Activated CD8-positive, alpha-beta T cell treated with anti-CD3 and anti-CD28 coated beads, Interleukin-2, amount 10 ng/mL, durations not matched to agents 7 days and 5 days (primary cell): Measurements from ENCODE around the gene CDH4. TPM values are rescaled to one million over a fixed set of nuclear protein-coding genes. Genes with fewer than 3 reads are reported as not detected.

Experiments used
- ATAC-seq: fragments of 150-1000 bp; cut with Tn5 transposase; one replicate; pipeline ENCODE4 v1.10.0; 2021; ENCODE audit warnings: moderate library complexity
- CTCF ChIA-PET: fragments of 350-600 bp; sonication (Branson Sonifier 250); formaldehyde crosslinking; loops from one replicate; lab custom pipeline; 2021; ENCODE audit warnings: antibody characterized with exemption; lab: Charles Lee
- POLR2A ChIA-PET: fragments of 350-600 bp; sonication (Branson Sonifier 250); formaldehyde crosslinking; loops from one replicate; lab custom pipeline; 2021; ENCODE audit warnings: antibody characterized with exemption; lab: Charles Lee
- DNase-seq: peaks from one replicate; pipeline ENCODE4 v3.0.0-alpha.2; 2020
- H3K27ac Mint-ChIP-seq: one replicate; pipeline ENCODE4 v1.8.0; 2021; ENCODE audit warnings: mild to moderate bottlenecking, mixed read lengths
- H3K27me3 Mint-ChIP-seq: one replicate; pipeline ENCODE4 v1.8.0; 2021; ENCODE audit warnings: low read depth, mixed read lengths
- H3K36me3 Mint-ChIP-seq: one replicate; pipeline ENCODE4 v1.8.0; 2021; ENCODE audit warnings: low read depth, mixed read lengths
- H3K4me1 Mint-ChIP-seq: one replicate; pipeline ENCODE4 v1.8.0; 2021; ENCODE audit warnings: low read depth, mixed read lengths
- H3K4me3 Mint-ChIP-seq: one replicate; pipeline ENCODE4 v1.8.0; 2021; ENCODE audit warnings: mild to moderate bottlenecking, mixed read lengths
- H3K9me3 Mint-ChIP-seq: one replicate; pipeline ENCODE4 v1.8.0; 2022; ENCODE audit warnings: mixed read lengths; ENCODE audit not compliant: insufficient read depth
- total RNA-seq, 2 experiments: library from RNA; stranded (reverse); gene quantifications; one replicate each; pipeline ENCODE4 v1.2.3, GENCODE V29; 2021

CDH4 gene
- total RNA-seq, 2 experiments from 2014 or later = 0.05 to 0.13 TPM

DNA sequence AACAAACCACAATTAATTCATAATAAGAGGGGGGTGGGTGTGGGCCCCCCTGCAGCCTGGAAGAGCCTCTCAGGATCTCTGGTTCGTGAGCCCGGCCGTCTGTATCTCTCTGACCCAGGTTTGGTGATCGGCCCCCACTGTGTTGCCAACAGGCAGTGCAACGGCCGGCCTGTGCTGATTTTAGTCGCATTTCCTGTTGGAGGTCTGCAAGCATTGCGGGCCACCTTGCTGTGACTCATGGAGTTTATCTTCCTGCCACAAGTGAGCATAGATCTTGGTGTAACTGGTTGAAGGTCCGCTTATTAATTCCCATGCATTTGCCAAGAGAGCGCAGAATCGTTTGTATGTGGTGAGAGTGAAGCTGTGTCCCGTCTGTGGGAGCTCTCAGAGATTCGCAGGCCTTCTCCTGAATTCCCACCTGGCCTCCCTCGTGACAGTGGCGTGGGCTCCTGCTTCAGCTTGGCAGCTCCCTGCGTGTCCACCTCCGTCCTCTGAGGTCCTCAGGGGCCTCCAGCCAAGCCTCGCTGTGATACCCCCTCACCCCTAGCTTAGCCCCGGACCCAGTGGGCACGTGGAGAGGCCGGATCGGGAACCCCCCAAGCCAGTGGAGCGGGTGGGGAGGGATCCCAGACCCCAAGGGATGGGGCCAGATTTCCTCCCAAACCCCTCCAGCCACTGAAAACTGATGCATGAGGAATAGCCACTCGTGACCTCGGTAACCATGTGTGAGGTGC is 269.8 kb downstream of the CDH4 start:
- H3K4me3 Mint-ChIP-seq = no peak overlapping the region
- H3K9me3 Mint-ChIP-seq = no peaks in the 10 kb centered on the region
- ChIA-PET POLR2A (no interaction called here), CTCF (no interaction called here)
- no peaks in the 10 kb centered on the region for H3K36me3 Mint-ChIP-seq
- no peak for DNase-seq
- no peak overlapping the region for H3K27ac Mint-ChIP-seq
- no peaks in the 10 kb centered on the region for H3K4me1 Mint-ChIP-seq
- no peak for ATAC-seq
- no peaks in the 10 kb centered on the region for H3K27me3 Mint-ChIP-seq

GRCh38 chr20:61522498-61523090 is 270.5 kb downstream of the CDH4 start:
- H3K9me3 Mint-ChIP-seq = no peaks in the 10 kb centered on the region
- ChIA-PET POLR2A (no interaction called here), CTCF (no interaction called here)
- no peak for ATAC-seq
- no peak for DNase-seq
- H3K36me3 Mint-ChIP-seq = no peaks in the 10 kb centered on the region
- no peaks in the 10 kb centered on the region for H3K27me3 Mint-ChIP-seq
- H3K4me3 Mint-ChIP-seq = no peak overlapping the region
- no peaks in the 10 kb centered on the region for H3K4me1 Mint-ChIP-seq
- H3K27ac Mint-ChIP-seq = no peak overlapping the region

DNA sequence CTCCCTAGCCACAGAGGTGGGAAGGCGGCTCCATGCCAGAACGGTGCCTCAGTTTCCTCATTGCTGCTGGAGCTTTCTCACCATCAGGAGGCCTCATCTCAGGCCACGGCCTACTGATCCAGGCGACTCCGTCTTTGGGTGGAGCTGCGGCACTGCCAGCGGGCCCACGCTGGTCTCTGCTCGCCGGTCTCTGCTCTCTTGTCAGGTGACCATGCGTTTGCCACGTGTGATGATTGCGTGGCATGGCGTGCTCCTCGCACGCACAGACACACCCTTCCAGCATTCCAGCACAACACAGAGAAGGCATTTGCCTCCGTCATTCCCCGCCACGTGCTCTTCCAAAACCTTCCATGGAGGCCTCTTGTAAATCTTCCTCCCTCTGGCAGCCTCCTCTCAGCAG is 271.1 kb downstream of the CDH4 start:
- ATAC-seq = no peak
- ChIA-PET CTCF (no interaction called here), POLR2A (no interaction called here)
- Mint-ChIP-seq H3K4me1 (no peaks in the 10 kb centered on the region), H3K27ac (no peak overlapping the region), H3K27me3 (no peaks in the 10 kb centered on the region), H3K9me3 (no peaks in the 10 kb centered on the region), H3K36me3 (no peaks in the 10 kb centered on the region), H3K4me3 (no peak overlapping the region)
- no peak for DNase-seq

- DNase-seq = no peak
- POLR2A ChIA-PET = no interaction called here
- Mint-ChIP-seq H3K27me3 (no peaks in the 10 kb centered on the region), H3K9me3 (no peaks in the 10 kb centered on the region), H3K27ac (no peak overlapping the region), H3K4me1 (no peaks in the 10 kb centered on the region), H3K36me3 (no peaks in the 10 kb centered on the region), H3K4me3 (no peak overlapping the region)
- CTCF ChIA-PET = no interaction called here
- ATAC-seq = no peak
These were observed 273.0 kb downstream of the CDH4 start for GRCh38 chr20:61524951-61525666.

DNA sequence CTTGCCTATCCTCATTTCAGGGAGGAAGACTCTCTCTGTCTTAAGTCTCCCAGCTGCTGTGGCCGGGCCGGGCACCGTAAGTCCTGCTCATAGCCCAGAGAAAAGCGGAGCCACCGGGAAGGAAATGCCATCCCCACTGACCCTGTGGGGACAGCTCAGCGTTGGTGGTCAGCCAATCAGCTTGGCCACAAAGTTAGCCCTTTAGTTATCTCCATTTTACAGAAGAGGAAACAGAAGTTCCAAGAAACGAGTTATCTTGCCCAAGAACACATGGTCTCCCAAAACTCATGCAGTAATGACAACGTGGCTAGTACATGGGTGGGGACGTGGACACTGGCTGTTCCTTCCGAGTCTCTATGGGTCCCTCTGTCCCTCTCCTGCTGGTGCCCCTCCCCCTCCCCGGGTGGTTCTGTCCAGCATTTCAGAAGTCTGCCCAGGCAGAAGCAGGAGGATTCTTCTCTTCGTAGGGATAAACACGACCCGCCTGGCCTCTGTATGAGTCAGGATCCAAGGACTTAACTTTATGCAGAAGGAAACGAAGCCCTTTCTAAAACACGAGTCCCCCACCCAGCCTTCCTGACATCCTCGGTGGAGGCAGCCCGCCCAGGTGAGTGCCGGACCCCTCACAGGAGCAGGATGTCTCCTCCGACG is 273.8 kb downstream of the CDH4 start:
- CTCF ChIA-PET = no interaction called here
- ATAC-seq (no peak), DNase-seq (no peak)
- no peaks in the 10 kb centered on the region for H3K27me3 Mint-ChIP-seq
- no peak overlapping the region for H3K4me3 Mint-ChIP-seq
- no peak overlapping the region for H3K27ac Mint-ChIP-seq
- POLR2A ChIA-PET = no interaction called here
- no peaks in the 10 kb centered on the region for H3K9me3 Mint-ChIP-seq
- H3K36me3 Mint-ChIP-seq = no peaks in the 10 kb centered on the region
- H3K4me1 Mint-ChIP-seq = no peaks in the 10 kb centered on the region

DNA sequence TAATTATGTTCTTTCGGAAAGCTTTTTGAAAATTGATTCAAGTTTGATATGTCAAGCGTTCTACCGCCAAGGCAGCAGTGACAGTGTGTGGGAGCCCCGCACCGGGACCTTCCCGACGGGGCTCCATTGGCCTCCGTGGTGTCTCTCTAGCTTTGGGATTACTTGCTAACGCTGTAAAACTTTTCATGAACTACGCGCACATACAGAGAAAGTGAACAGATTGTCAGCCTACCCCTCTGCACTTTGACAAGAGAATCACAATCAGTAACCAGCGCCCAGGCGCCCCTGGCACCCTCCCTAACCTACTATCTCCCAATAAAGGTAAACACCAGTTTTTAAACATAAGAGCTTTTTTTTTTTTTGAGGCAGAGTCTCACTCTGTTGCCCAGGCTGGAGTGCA is 274.8 kb downstream of the CDH4 start:
- no peak for ATAC-seq
- Mint-ChIP-seq H3K9me3 (no peaks in the 10 kb centered on the region), H3K27me3 (no peaks in the 10 kb centered on the region), H3K27ac (no peak overlapping the region), H3K4me1 (no peaks in the 10 kb centered on the region), H3K36me3 (no peaks in the 10 kb centered on the region), H3K4me3 (no peak overlapping the region)
- CTCF ChIA-PET = no interaction called here
- POLR2A ChIA-PET = no interaction called here
- no peak for DNase-seq

DNA sequence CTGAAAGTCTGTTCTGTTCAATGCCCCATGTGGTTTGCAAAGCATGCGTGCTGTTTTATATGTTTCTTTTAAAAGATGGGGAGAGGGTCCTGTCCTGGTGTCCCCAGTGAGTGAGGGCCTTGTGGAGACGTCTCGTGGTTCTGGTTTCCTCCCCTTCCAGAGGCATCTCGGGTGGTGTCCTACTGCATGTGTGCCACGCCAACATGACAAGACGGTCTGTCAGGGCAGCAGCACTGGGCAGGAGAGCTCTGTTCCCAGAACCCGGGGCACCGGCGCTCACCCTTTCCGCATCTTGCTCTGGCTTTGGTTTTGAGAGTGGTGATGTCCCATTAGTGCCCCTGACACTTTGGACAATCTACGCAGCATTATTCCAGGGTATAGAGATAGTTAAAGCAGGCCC is 275.6 kb downstream of the CDH4 start:
- ATAC-seq (no peak), DNase-seq (no peak)
- Mint-ChIP-seq H3K36me3 (no peaks in the 10 kb centered on the region), H3K4me1 (no peaks in the 10 kb centered on the region), H3K27ac (no peak overlapping the region), H3K4me3 (no peak overlapping the region), H3K27me3 (no peaks in the 10 kb centered on the region), H3K9me3 (no peaks in the 10 kb centered on the region)
- ChIA-PET CTCF (no interaction called here), POLR2A (no interaction called here)

- Mint-ChIP-seq H3K9me3 (no peaks in the 10 kb centered on the region), H3K4me1 (no peaks in the 10 kb centered on the region), H3K27ac (no peak overlapping the region), H3K4me3 (no peak overlapping the region), H3K27me3 (no peaks in the 10 kb centered on the region), H3K36me3 (no peaks in the 10 kb centered on the region)
- POLR2A ChIA-PET = no interaction called here
- DNase-seq (no peak), ATAC-seq (no peak)
- CTCF ChIA-PET = no interaction called here
These were observed 276.5 kb downstream of the CDH4 start for GRCh38 chr20:61528591-61528990.

DNA sequence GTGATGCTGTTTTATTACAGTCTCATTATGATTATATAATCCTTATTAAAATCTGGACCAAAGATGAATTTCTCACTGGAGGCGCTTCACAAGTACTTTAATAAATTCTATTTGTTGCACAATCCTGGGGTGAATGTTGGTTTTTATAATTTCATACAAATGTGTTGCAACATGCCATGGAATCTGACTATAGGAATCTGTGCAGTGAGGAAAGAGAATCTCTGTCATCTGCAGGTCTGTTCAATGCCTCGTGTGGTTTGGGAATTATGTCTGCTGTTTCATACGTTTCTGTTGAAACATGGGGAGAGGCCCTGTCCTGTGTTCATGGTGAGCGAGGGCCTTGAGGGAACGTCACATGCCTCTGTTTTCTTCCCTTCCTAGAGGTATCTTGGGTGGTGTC is 277.3 kb downstream of the CDH4 start:
- H3K36me3 Mint-ChIP-seq = no peaks in the 10 kb centered on the region
- ChIA-PET CTCF (no interaction called here), POLR2A (no interaction called here)
- no peaks in the 10 kb centered on the region for H3K27me3 Mint-ChIP-seq
- DNase-seq (no peak), ATAC-seq (no peak)
- no peak overlapping the region for H3K27ac Mint-ChIP-seq
- no peaks in the 10 kb centered on the region for H3K9me3 Mint-ChIP-seq
- no peaks in the 10 kb centered on the region for H3K4me1 Mint-ChIP-seq
- no peak overlapping the region for H3K4me3 Mint-ChIP-seq

DNA sequence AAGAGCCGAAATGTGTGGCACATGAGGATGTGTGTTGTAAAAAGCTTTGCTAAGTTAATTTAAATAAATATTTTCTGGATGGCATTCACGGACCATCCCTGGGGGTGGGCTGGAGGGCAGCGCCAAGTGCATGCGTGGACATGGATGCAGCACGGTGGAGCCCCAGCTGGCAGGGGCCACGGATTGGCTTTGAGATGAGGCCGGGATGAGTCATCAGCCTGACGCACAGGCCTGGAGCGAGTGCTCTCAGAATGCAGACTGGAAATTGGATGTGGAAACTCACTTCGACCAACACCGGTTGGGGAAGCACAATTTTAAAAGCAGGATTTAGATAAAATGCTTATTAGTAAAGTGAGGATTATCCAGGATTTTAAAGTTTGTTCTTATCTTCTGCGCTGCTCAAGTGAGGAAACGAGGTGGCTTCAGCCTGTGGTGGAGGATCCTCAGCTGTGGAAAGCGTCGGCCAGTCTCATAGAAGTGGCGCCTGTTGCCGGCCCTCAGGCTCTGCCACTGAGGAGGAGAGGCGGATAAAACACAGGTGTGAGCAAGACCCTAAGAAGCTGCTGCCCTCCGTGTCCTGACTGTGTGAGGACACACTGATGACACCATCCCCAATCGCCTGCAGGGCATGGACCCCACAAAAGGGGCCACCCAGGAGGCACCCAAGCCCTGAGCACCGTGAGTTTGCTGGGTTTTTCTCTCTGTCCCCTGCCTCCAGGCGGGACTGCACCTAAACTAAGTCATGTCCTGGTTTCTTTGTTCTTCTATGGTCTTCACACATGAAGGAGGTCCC is 279.7 kb downstream of the CDH4 start:
- Mint-ChIP-seq H3K4me1 (no peaks in the 10 kb centered on the region), H3K27ac (no peak overlapping the region), H3K27me3 (no peaks in the 10 kb centered on the region), H3K9me3 (no peaks in the 10 kb centered on the region), H3K36me3 (no peaks in the 10 kb centered on the region), H3K4me3 (no peak overlapping the region)
- ChIA-PET CTCF (no interaction called here), POLR2A (no interaction called here)
- DNase-seq (no peak), ATAC-seq (no peak)

GRCh38 chr20:61532736-61533135 is 280.7 kb downstream of the CDH4 start:
- ATAC-seq (no peak), DNase-seq (no peak)
- no peaks in the 10 kb centered on the region for H3K36me3 Mint-ChIP-seq
- no peaks in the 10 kb centered on the region for H3K9me3 Mint-ChIP-seq
- no peak overlapping the region for H3K4me3 Mint-ChIP-seq
- H3K27ac Mint-ChIP-seq = no peak overlapping the region
- H3K4me1 Mint-ChIP-seq = no peaks in the 10 kb centered on the region
- POLR2A ChIA-PET = no interaction called here
- no peaks in the 10 kb centered on the region for H3K27me3 Mint-ChIP-seq
- CTCF ChIA-PET = no interaction called here
